ENCODE measurements around the gene TRIM46. TPM values are rescaled to one million over a fixed set of nuclear protein-coding genes. Genes with fewer than 3 reads are reported as not detected.
"Not testable (repeated sequence)": the region's sequence is repeated elsewhere in the genome, so short reads cannot be mapped to it uniquely, and the experiment has no call there.

TRIM46 gene
- total RNA-seq, 1 donor from 2014 or later = 0.22 TPM

DNA sequence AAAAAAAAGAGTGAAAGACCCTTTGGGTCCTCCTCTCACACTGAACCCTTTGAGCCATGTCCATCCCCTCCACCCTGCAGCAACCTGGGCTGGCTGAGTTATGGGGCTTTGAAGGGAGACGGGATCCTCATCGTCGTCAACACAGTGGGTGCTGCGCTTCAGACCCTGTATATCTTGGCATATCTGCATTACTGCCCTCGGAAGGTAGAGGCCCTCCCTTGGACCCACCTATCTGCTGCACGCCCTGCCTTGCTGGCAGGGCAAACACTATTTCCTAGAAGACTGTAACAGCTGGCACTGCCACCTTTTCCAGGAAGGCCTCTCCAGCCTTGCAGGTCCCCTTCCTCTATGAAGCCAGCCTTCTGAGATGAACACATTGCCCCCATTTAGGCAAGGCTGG lies 36.9 kb upstream of the TRIM46 start:
- ATAC-seq (no peak), DNase-seq (no peak)
- intact Hi-C loops (cut with micrococcal nuclease) = no loop called here

DNA sequence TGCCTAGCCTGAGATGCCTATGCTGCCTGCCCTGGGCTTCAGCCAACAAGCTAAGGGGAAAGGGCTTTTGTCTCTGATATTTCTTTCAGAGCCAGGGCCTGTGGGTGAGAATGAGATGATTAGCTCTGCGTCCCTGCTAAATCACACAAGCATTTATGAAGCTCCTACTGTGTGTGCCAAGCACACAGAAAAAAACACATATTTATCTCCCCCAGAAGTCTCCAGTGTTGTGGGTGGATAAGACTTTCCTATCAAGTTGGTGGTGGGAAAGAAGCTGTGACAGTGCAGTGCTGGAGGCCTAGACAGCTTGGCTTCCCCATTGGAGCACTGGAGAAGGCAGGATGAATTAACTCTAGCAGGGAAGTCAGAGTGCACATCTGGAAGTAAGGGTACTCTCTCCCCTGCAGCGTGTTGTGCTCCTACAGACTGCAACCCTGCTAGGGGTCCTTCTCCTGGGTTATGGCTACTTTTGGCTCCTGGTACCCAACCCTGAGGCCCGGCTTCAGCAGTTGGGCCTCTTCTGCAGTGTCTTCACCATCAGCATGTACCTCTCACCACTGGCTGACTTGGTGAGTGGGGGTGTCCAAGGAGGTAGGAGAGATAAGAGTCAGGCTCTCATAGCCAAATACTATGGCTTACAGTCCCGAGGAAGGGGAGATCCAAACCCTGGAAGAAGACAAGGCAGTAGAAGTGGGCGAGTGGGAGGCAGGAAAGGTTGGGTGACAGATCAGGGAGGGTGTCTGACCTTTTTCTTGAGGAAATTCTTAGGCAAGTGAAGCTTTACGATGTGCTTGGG lies 36.3 kb upstream of the TRIM46 start:
- ATAC-seq = no peak
- intact Hi-C loops (cut with micrococcal nuclease) = no loop called here
- no peak for DNase-seq

DNA sequence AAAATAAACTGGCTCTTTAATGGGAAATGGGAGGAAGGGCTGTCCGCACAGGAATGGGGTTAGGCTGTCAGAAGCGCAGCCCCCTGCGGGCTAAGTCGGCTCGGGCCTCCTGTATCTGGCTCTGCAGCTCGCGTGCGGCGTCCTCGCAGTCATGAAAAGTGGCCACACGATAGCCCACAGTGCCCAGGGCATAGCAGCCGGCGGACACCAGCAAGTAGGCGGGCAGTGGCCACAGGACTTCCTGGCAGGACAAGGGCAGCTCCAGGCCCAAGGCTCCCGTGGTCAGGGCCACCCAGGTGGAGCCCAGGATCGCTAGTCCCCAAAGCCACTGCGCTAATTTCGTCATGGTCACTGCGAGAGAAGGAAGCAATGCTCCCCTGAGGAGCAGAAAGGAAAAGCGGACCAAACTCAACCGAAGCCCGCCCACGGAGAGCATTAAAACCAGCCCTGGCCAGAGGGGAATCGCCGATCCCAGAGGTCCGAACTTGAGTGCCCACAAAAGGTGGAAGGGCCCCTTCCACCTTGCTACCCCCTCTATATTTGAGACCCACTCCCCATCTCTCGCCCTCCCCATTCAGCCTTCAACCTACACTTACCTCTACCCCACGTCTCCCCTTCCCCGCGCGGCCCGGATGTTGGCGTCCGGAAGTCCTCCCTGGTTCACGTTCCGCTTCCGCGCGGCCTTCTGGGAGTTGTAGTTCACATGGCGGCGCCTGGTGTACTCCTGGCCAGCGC lies 33.6 kb upstream of the TRIM46 start, which contains the start of gene DPM3:
Gene DPM3 (minus strand): TSS at position 637 of the 735 bp plus-strand sequence. CDS start 291 bp downstream, at position 346.
- intact Hi-C loops (cut with micrococcal nuclease) = no loop called here
- DNase-seq = peak; percentile 93
- ATAC-seq = peak; percentile 71

DNA sequence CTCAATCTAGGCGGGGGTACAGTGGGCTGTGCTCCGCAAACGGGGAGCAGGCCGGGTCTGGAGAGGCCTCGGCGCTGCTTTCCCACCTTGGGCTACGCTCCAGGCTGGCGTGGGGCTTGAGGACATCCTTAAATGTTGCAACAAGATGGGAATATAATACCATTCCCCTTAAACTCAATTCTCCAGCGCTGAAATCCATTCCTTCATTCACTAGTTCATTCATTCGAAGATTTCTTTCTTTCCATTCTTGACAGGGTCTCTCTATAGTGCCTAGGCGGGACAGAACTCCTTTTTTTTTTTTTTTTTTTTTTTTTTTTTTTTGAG lies 33.1 kb upstream of the TRIM46 start:
- intact Hi-C loops (cut with micrococcal nuclease) = no loop called here
- ATAC-seq (no peak), DNase-seq (no peak)

DNA sequence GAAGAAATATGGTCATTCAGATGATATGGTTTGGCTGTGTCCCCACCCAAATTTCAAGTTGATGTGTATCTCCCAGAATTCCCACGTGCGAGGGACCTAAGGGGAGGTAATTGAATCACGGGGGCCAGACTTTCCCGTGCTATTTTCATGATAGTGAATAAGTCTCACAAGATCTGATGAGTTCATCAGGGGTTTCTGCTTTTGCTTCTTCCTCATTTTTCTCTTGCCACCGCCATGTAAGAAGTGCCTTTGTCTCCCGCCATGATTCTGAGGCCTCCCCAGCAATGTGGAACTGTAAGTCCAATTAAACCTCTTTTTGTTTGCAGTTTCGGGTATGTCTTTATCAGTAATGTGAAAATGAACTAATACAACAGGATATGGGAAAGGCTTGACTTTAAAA lies 31.9 kb upstream of the TRIM46 start:
- intact Hi-C loops (cut with micrococcal nuclease) = no loop called here
- no peak for DNase-seq
- ATAC-seq = no peak

DNA sequence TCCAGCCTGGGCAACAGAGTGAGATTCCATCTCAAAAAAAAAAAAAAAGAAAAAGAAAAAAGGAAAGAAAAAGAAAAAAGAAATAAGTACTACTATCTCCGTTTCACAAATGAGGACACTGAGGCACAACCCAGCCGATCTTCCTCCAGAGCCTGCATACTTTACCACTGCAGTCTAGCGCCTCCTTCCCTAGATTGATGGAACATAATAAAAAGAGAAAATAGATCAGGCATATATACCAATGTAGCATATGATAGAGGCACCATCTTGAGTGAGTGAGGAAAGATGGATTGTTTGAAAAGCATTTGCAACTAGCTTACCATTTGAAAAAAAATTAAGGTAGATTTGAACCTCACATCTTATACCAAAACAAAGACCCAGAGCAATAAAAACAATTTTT lies 28.2 kb upstream of the TRIM46 start:
- no peak for ATAC-seq
- no peak for DNase-seq

DNA sequence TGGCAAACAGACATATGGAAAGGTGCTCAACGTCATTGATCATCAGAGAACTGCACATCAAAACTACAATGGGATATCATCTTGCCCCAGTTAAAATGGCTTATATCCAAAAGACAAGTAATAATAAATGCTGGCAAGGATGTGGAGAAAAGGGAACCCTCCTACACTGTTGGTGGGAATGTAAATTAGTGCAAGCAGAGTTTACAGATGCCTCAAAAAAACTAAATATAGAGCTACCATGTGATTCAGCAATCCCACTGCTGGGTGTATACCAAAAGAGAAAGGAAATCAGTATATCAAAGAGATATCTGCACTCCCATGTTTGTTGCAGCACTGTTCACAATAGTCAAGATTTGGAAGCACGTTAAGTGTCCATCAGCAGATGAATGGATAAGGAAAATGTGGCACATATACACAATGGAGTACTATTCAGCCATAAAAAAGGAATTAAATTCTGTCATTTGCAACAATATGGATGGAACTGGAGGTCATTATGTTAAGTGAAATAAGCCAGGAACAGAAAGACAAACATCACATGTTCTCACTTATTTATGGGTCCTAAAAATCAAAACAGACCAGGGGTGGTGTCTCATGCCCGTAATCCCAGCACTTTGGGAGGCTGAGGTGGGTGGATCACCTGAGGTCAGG lies 17.5 kb upstream of the TRIM46 start:
- intact Hi-C loops (cut with micrococcal nuclease); DNase-seq; ATAC-seq: not testable (repeated sequence)

More for the DNA sequence above, 28.2 kb upstream of the TRIM46 start:
- intact Hi-C loops (cut with micrococcal nuclease) = no loop called here

DNA sequence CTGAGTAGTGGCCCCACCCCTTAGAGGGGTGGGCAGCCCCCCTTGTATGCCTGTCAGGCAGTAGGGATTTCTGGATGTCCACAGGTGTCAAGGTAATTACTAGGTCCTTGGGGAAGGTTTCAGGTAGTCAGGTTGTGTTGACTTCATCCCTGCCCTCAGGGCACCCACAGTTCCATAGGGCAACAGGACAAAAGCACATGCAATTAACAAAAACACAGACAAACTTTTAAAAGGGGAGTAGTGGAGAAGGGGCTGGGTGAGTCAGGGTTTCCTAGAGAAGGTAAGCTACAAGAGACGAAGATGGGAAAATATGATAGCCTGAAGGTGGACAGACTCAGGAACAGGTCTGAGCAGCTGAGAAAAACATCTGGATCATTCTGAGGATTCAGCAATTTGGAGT lies 14.7 kb upstream of the TRIM46 start:
- DNase-seq (no peak), ATAC-seq (no peak)
- intact Hi-C loops (cut with micrococcal nuclease) = no loop called here

DNA sequence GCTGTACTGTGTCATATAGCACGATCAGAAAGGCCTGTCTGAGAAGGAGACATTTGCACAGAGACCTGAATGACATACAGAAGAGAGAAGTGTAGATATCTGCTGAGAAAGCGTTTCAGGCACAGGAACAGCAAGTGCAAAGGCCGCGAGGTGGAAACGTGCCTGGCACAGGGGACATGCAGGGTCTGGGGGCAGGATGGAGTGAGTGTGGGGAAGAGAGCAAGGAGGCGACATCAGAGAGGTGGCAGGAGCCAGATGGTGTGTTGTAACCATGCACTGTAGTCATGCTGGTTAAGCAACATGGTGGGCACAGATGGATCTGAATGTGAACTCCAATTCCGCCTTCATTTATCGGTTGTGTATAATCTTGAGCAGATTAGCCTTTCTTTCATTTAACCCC lies 13.5 kb upstream of the TRIM46 start:
- ATAC-seq = no peak
- no peak for DNase-seq
- intact Hi-C loops (cut with micrococcal nuclease) = no loop called here

DNA sequence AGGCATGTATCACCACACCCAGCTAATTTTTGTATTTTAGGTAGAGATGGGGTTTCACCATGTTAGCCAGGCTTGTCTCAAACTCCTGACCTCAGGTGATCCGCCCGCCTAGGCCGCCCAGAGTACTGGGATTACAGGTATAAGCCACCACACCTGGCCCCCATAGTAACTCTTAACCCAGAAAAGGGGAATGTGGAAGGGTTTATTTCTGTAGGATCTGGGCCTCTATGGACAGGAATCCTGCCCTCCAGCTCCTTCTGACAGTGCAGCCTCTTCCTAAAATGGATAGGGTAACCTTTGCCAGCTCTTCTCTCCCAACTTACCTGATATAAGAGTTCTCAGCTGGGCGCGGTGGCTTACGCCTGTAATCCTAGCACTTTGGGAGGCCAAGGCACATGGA lies 11.0 kb upstream of the TRIM46 start:
- ATAC-seq; intact Hi-C loops (cut with micrococcal nuclease); DNase-seq: not testable (repeated sequence)

DNA sequence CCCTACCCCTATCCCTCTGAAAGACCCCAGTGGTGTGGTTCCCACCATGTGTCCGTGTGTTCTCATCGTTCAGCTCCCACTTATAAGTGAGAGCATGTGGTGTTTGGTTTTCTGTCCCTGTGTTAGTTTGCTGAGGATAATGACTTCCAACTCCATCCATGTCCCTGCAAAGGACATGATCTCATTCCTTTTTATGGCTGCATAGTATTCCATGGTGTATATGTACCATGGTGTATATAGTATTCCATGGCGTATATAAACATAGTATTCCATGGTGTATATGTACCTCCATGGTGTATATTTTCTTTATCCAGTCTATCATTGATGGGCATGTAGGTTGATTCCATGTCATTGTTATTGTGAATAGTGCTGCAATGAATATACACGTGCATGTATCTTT lies 9.9 kb upstream of the TRIM46 start:
- ATAC-seq; intact Hi-C loops (cut with micrococcal nuclease); DNase-seq: not testable (repeated sequence)

DNA sequence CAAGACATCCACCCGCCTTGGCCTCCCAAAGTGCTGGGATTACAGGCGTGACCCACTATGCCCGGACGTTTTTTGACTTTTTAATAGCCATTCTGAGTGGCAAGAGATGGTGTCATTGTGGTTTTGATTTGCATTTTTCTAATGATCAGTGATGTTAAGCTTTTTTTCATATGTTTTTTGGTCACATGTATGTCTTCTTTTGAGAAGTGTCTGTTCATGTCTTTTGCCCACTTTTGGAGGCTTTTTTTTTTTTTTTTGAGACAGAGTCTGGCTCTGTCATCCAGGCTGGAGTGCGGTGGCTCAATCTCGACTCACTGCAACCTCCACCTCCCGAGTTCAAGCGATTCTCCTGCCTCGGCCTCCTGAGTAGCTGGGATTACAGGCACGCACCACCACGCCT lies 9.0 kb upstream of the TRIM46 start:
- ATAC-seq; DNase-seq; intact Hi-C loops (cut with micrococcal nuclease): not testable (repeated sequence)

DNA sequence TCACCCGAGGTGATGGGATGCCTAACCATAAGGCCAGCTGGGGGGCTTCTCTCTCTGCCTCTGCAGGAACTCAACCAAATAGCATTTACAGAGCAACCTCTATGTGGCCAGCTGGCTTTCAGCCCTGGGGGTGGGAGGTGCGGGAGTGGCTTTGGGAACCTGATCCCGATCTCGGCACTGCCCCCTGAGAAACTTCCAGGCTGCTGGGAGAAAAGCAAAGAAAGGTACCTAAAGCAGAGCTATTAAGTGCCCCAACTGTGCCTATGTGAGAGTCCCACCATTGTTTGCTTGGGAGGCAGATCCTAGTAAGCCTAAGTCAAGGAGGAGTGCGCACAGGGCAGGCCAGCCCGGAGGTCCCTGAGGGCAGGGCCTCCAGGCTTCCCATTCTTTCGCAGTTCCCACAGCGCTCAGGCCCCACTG lies 7.6 kb upstream of the TRIM46 start:
- DNase-seq = peak; percentile 37
- ATAC-seq = no peak
- intact Hi-C loops (cut with micrococcal nuclease) = no loop called here

DNA sequence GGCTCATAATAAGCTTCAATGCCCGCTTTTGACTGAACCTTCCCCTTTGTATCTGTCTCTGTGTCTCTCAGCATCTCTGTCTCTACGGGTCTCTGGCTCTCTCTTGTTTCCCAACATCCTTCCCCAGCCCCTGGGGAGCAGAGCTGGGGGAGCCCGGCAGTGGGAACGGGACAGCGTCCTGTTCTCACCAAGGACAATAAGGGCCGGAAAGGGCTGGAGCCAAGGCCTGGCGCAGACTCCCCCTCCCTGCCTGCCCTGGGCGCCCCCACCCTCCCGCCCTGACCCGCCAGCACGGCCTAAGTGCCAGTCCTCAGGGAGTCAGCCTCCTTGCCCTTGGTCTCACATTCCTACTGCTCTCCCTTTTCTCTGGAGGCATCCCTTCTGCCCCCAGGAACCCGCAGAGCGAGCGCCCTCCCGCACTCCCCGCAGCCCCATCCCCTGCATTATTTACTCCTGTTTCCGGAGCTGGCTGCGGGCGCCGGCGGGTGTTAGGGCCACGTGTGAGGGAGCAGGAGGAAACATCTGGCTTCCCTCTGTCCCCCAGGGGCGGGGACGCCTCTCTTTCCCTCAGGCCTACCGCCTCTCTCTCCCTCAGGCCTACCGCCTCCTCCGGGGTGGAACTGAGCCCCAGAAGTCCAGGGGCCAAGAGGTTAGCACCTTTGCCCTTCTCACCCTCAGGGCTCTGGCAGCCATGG lies 7.0 kb upstream of the TRIM46 start:
- ATAC-seq (peak; percentile 78), DNase-seq (peak; percentile 84)
- intact Hi-C loops (cut with micrococcal nuclease) = no loop called here

DNA sequence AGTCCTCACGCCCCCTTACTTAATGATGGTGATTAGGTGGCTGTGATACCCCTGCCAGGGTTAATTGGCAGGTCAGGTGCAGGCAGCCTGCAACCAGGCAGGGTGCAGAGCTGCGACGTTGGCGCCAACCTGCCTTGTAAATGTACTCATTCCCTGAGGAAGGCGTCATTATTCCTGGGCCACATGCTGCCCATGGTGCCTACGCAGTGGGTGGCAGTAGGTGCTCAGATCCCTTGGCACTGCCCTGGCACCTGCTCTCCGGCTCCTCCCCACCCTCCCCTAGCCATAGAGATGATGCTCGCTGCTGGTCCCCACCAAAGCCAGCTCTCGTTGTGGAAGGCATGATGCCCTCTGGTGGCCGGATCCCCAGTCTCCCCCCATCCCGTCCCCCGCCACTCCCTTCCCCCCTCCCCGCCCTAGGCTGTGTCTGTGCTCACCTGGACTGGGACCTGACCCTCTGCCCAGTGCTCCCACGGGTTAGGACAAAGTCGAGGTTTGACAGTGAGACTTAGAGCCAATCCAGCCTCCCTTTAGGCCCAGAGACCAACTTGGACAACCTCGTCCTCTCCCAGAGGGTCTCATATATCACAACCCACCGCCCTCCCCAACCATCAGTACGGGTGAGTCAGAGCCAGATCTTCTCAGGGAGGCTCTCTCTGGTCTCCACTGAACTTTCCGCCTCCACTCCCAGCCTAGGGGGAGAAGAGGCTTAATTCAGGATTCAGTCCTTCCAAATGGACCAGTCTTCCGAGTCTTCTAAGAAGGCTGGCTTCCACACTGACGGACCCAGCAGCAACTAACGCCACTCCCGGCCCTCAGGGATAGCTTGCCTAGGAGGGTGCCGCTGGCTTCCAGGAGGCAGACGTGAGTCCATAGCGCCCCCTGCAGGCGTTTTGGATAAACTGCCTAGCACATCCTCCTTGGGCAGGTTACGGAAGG lies 6.2 kb upstream of the TRIM46 start:
- ATAC-seq = peak; percentile 80
- DNase-seq = peak; percentile 92
- intact Hi-C loops (cut with micrococcal nuclease) = loop anchor here (2.0 kb wide), 1 partner anchor 79 kb away; no protein-coding TSS in a partner anchor

DNA sequence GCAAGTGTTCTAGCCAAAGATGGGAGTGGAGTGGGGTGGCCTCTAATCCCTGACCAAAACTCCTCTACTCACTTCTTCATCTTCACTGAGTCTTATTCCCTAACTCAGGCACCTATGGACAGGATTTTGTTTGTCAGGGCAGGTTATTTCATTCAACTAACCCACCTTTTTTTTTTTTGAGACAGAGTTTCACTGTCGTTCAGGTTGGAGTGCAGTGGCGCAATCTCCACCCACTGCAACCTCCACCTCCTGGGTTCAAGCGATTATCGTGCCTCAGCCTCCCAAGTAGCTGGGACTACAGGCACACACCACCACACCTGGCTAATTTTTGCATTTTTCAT lies 5.6 kb upstream of the TRIM46 start:
- not testable (repeated sequence) for DNase-seq, ATAC-seq
- intact Hi-C loops (cut with micrococcal nuclease) = loop anchor here (2.0 kb wide), 1 partner anchor 79 kb away; no protein-coding TSS in a partner anchor

DNA sequence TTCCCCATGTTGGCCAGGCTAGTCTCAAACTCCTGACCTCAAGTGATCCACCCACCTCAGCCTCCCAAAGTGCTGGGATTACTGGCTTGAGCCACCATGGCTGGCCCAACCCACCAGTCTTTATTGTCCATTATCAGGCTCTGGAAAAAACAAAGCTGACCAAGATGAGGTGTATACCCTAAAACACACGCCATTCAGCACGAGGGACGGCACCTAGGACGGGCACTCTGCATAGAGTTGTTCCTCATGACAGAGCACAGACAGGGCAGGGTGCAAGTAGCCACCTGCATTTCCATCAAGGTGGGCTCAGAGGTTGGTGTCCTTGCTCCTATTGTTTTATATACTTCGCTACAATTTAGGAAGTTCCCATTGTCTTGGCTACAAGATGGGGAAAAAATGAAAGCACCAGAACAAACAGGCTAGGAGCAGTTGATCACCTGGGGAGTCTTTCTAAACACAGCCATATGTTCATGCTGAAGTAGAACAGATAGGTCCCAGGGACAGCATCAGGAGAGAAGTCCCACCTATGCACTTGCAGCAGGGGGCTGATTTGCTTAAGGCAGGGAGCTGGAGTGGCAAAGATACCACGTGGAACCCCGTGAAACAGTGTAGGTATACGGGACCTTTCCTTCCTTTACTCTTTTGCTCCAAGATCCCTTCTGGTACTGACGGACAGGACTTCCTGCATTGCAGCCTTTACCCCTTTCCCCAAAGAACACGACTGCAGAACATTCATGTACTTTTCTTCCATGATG lies 5.0 kb upstream of the TRIM46 start:
- DNase-seq (no peak), ATAC-seq (no peak)
- intact Hi-C loops (cut with micrococcal nuclease) = loop anchor here (2.0 kb wide), 1 partner anchor 80 kb away; no protein-coding TSS in a partner anchor

DNA sequence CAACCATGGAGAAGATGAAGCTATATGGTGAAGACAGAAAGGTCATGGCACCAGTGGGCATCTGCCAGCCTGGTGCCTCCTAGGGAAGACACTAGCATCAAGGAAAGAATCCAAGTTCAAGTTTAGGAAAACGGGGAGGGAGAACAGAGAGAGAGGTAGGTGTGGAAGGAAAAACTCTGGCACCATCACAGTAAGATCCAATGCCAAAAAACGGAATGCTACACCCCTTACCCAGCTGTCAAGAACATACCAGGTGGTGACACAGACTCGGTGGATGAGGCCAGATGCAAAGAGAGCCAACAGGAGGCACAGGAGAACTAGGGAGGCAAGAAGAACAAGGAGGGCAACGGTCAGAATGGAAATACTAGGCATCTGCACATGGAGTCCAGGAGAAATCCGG lies 4.1 kb upstream of the TRIM46 start:
- intact Hi-C loops (cut with micrococcal nuclease) = loop anchor here (2.0 kb wide), 1 partner anchor 81 kb away; no protein-coding TSS in a partner anchor
- DNase-seq (no peak), ATAC-seq (no peak)

Measured in left ventricle myocardium superior (tissue), 1 donor.